Measurements from ENCODE around the gene ARL4D.

DNA sequence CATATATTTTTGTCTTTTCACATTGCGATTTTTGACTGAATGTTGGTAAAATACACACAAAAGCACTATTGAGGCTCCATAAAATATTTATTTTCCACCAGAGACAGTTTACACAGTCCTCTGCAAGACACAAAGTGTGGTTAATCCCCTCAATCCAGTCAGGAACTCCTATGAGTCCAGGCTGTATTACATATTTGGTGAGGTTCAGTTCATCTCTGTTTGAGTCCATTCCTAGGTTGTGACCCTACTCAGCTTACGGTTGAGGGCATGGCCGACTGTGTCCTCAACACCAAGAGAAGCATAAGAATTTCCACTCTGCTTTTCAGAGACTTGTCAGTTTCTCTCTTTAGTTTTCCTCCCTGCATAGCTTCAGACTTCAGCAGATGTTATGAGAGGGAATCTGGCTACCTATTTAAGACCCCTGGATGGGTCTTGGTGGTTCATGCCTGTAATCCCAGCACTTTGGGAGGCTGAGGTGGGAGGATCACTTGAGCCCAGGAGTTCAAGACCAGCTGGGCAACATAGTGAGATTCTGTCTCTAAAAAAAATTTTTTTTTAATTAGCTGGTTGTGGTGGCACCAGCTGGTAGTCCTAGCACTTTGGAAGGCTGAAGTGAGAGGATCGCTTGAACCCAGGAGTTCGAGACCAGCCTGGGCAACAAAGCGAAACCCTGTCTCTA, 25.1 kb downstream of the ARL4D start:
- TF ChIP-seq, protein P1, sequence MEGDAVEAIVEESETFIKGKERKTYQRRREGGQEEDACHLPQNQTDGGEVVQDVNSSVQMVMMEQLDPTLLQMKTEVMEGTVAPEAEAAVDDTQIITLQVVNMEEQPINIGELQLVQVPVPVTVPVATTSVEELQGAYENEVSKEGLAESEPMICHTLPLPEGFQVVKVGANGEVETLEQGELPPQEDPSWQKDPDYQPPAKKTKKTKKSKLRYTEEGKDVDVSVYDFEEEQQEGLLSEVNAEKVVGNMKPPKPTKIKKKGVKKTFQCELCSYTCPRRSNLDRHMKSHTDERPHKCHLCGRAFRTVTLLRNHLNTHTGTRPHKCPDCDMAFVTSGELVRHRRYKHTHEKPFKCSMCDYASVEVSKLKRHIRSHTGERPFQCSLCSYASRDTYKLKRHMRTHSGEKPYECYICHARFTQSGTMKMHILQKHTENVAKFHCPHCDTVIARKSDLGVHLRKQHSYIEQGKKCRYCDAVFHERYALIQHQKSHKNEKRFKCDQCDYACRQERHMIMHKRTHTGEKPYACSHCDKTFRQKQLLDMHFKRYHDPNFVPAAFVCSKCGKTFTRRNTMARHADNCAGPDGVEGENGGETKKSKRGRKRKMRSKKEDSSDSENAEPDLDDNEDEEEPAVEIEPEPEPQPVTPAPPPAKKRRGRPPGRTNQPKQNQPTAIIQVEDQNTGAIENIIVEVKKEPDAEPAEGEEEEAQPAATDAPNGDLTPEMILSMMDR (IDR thresholded peaks at IDR 0.05): no peak
- TF ChIP-seq POLR2A (IDR thresholded peaks at IDR 0.05) (no peak), EP300 (IDR thresholded peaks at IDR 0.05) (no peak)
